T-helper 17 cell (primary cell): Measurements from ENCODE around the gene KBTBD2. TPM values are rescaled to one million over a fixed set of nuclear protein-coding genes. Genes with fewer than 3 reads are reported as not detected.
"Not testable (repeated sequence)": the region's sequence is repeated elsewhere in the genome, so short reads cannot be mapped to it uniquely, and the experiment has no call there.

ENCODE experiments used
- ATAC-seq: fragments of 150-1000 bp; cut with Tn5 transposase; 2 replicates; pipeline ENCODE4 v1.10.0; 2021; ENCODE audit warnings: mild to moderate bottlenecking, moderate library complexity
- DNase-seq, 3 donors: peaks; one replicate each; pipeline versions ENCODE4 v3.0.0 to v3.0.0-alpha.2; 2020 to 2021
- H3K9me3 ChIP-seq: one replicate; pipeline ENCODE4 v1.7.0; 2013; ENCODE audit warnings: low read length, mild to moderate bottlenecking; ENCODE audit not compliant: control insufficient read depth, poor library complexity, severe bottlenecking
- H3K27ac Mint-ChIP-seq: one replicate; pipeline ENCODE4 v1.8.0; 2022; ENCODE audit warnings: mild to moderate bottlenecking, moderate library complexity, mixed read lengths
- H3K27me3 Mint-ChIP-seq: one replicate; pipeline ENCODE4 v1.8.0; 2022; ENCODE audit warnings: mixed read lengths
- H3K36me3 Mint-ChIP-seq: one replicate; pipeline ENCODE4 v1.8.0; 2022; ENCODE audit warnings: low read depth, mixed read lengths
- H3K4me1 Mint-ChIP-seq: one replicate; pipeline ENCODE4 v1.8.0; 2022; ENCODE audit warnings: mild to moderate bottlenecking, mixed read lengths
- H3K4me3 Mint-ChIP-seq: one replicate; pipeline ENCODE4 v1.8.0; 2022; ENCODE audit warnings: mild to moderate bottlenecking, moderate library complexity, mixed read lengths
- total RNA-seq, 4 donors: library from RNA in 2 of 4; stranded (reverse) in 2 of 4; gene quantifications; one replicate each; pipeline ENCODE4 v1.2.3 and lab custom pipeline; 2022 to 2026

Gene KBTBD2
- total RNA-seq, 2 donors from 2014 or later: 118 to 129 TPM

DNA sequence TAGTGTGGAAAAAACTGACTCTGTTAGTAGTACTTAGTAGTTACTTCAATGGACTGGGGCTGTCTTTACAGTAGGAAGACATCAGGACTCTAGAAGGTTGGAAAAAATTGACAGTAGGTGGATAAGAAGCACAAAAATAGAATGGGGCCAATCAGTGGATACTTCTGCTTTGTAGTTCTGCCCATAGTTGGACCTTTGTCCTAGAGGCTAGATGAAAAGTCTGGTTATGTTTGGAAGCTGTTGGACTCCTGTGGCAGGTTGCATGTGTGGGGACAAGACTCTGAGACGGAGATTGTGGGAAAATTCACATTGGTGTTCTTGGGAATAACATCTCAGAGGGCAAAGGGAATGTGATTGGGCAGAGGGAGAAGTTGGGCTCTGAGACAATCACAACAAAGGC, 18.6 kb upstream of the KBTBD2 start:
- H3K9me3 ChIP-seq: no peaks in the 10 kb centered on the region
- Mint-ChIP-seq H3K27ac (no peak overlapping the region), H3K36me3 (no peaks in the 10 kb centered on the region), H3K4me3 (no peak overlapping the region), H3K4me1 (peaks cover 5% of the 10 kb centered on the region), H3K27me3 (no peaks in the 10 kb centered on the region)
- ATAC-seq (no peak), DNase-seq (no peak)

DNA sequence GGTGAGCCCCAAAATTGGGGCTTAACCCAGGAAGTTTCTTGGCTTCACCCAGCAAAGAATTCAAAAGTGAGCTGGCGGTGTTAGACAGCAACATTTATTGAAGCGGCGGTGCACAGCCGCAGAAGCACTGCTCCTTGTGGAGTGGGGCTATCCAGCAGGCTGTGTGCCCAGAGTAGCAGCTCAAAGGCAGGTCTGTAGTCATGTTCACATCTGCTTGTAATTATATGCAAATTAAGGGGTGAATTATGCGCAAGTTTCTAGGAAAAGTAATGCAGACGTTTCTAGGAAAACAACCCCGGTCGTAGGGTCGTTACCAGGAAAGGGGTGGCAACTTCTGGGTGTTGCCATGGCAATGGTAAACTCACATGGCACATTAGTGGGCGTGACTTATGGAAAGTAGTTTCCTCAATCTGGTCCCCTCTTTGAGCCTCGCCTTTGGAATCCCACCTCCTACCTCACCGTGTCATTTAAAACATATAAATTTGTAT, 13.7 kb upstream of the KBTBD2 start:
- Mint-ChIP-seq H3K4me1 (peaks cover 8% of the 10 kb centered on the region), H3K27me3 (no peaks in the 10 kb centered on the region), H3K36me3 (no peaks in the 10 kb centered on the region), H3K27ac (peak overlapping the region; percentile 90), H3K4me3 (peak overlapping the region; percentile 83)
- ATAC-seq (peak; percentile 90), DNase-seq (peak; percentile 47 to 74 (median 50))
- H3K9me3 ChIP-seq: no peaks in the 10 kb centered on the region

DNA sequence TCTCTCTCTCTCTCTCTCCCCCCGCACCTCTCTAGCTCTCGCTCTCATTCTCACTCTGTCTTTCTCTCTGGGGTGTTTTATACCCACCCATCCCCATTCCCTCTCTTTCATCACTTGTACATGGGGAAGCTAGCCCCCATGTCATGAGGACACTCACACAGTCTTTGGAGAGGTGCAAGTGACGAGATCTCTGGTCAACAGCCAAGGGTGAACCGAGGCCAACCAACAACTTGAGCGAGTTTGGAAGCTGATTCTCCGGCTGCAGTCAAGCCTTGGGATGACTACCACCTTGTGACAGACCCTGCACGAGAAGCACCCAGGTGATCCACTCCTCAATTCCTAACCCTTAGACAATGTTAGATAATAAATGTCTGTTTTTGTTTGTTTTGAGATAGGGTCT, 10.1 kb upstream of the KBTBD2 start:
- Mint-ChIP-seq H3K4me1 (peaks cover 8% of the 10 kb centered on the region), H3K36me3 (no peaks in the 10 kb centered on the region), H3K27ac (peak overlapping the region; percentile 54), H3K27me3 (no peaks in the 10 kb centered on the region), H3K4me3 (no peak overlapping the region)
- DNase-seq: no peak
- ATAC-seq: no peak
- H3K9me3 ChIP-seq: no peaks in the 10 kb centered on the region

DNA sequence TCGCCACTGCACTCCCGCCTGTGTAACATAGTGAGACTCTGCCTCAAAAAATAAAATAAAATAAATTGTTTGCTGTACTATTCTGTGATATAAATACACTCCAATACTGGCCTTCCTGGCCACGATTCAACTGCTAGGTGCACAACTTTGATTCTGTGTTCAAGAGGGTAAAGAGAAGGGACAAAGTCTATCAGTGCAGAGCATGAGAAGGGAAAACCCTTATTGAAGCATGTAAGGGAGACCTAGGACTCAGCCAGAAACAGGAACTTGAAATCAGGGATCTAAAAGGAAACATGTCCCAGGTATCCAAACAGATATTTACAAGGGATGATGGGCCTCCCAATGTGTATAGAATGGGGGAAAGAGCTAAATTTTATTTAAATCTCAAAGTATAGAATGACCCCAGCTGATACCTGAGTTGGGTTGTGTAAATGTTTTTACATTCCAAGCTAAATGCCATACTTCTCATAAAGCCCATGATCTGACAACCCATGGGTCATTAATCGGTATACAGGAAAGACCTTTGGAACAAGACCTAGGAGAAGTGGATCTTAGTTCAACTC, 9.0 kb upstream of the KBTBD2 start:
- Mint-ChIP-seq H3K4me1 (peaks cover 8% of the 10 kb centered on the region), H3K36me3 (no peaks in the 10 kb centered on the region), H3K27ac (no peak overlapping the region), H3K27me3 (no peaks in the 10 kb centered on the region), H3K4me3 (no peak overlapping the region)
- DNase-seq (no peak), ATAC-seq (no peak)
- no peaks in the 10 kb centered on the region for H3K9me3 ChIP-seq

DNA sequence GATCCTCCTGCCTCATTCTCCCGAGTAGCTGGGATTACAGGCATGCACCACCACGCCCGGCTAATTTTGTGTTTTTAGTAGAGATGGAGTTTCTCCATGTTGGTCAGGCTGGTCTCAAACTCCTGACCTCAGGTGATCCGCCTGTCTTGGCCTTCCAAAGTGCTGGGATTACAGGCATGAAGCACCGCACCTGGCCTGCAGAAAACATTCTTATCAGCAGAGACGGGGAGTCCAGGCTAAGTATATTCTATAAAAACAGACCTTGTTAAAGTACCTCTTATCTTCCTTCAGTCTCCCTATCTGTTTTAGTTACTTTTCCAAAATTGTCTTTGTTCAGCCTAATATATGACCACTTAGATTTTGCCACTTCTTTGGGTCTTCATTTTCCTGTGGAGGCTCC, 5.8 kb upstream of the KBTBD2 start:
- not testable (repeated sequence) for DNase-seq

DNA sequence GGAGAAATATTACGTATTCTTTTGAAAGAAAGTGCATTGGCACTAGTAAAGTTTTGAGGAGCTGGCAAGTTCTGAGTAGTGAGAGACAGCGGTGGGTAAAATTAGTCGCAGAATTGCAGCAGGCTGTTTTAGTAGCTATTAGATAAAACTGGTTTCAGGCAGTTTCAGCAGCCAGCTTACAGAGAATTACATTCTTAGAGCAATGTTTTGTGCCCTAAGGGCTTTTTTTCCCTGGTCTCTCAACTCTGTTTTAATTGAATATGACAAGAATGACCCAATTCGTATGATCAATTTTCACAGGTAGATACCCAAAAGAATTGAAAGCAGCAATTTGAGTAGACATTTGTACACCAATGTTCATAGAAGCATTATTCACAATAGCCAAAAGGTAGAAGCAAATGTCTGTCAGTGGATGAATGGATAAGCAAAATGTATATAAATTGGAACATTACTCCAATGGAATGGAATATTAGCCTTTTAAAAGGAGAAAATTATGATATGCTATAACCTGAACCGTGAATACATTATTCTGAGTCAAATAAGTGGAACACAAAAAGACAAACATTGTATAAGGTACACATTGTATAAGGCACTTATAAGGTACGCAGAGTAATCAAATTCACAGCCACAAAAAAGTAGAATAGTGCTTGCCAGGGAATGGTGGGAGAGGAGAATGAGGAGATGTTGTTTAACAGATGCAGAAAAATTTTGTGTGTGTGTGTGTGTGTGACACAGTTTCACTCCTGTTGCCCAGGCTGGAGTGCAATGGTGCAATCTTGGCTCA, 5.2 kb upstream of the KBTBD2 start:
- H3K27ac Mint-ChIP-seq: no peak overlapping the region
- DNase-seq (no peak), ATAC-seq (no peak)
- H3K4me1 Mint-ChIP-seq: peaks cover 22% of the 10 kb centered on the region
- no peaks in the 10 kb centered on the region for H3K9me3 ChIP-seq
- no peaks in the 10 kb centered on the region for H3K36me3 Mint-ChIP-seq
- H3K27me3 Mint-ChIP-seq: no peaks in the 10 kb centered on the region
- no peak overlapping the region for H3K4me3 Mint-ChIP-seq

More for the DNA sequence above, 5.8 kb upstream of the KBTBD2 start:
- not testable (repeated sequence) for H3K4me3 Mint-ChIP-seq, H3K27me3 Mint-ChIP-seq, H3K36me3 Mint-ChIP-seq, H3K9me3 ChIP-seq, ATAC-seq, H3K27ac Mint-ChIP-seq
- peaks cover 19% of the 10 kb centered on the region for H3K4me1 Mint-ChIP-seq

DNA sequence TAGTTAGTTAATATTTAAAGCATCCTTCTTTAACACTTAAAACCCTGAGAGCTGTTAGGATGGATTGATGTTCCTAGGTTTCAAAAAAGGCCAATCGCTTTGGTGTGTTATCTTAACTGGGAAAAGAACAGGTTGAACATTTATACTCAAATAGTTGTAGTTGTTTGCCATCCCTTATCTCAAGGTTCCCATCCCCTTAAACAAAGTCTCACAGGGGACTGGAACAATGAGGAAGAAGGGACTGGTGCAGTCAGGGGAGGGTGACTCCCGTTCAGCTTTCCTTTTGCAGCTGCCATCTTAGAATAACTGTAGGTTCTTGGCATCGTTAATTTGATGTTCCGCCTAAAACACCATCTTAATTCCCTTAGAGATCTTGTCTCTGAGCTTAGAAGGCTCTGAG, 2.6 kb upstream of the KBTBD2 start:
- no peak overlapping the region for H3K4me3 Mint-ChIP-seq
- no peaks in the 10 kb centered on the region for H3K9me3 ChIP-seq
- H3K27ac Mint-ChIP-seq: peak overlapping the region; percentile 99
- no peaks in the 10 kb centered on the region for H3K27me3 Mint-ChIP-seq
- H3K36me3 Mint-ChIP-seq: no peaks in the 10 kb centered on the region
- ATAC-seq: no peak
- DNase-seq: no peak
- H3K4me1 Mint-ChIP-seq: peaks cover 33% of the 10 kb centered on the region

DNA sequence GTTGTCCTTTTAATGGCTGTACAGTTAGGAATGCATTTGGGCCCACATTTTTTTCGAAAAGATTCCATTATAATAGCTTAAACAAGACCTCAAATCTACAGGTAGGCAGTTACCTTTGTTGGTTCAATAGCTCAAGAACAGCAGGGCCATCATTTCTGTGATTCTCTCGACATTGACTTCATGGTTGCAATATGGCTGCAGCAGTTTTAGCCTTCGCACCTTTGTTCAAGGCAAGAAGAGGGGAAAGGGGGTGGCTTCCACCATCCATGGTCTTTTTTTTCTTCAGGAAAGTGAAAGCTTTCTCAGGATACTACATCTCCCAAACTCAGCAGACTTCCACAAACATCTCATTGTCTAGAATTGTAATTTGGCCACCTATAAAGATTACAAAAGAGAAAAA, 2.2 kb upstream of the KBTBD2 start:
- Mint-ChIP-seq H3K27me3 (no peaks in the 10 kb centered on the region), H3K4me1 (peaks cover 35% of the 10 kb centered on the region), H3K36me3 (no peaks in the 10 kb centered on the region), H3K4me3 (peak overlapping the region; percentile 93), H3K27ac (peak overlapping the region; percentile 99)
- H3K9me3 ChIP-seq: no peaks in the 10 kb centered on the region
- no peak for ATAC-seq
- DNase-seq: no peak

DNA sequence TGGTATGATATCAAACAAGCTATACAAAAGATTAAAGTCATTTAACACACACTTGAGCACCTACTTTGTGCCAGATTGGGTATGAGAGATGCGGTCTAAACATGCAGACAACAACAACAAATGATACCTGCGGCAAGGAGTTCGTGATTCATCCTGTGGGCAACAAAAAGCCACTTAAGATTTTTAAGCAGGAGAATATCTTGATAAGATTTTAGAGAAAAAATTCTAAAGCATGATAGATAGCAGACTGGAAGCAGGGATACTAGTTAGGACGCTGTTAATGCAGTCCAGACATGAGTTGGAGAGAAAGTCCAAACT, 1.6 kb upstream of the KBTBD2 start:
- H3K9me3 ChIP-seq: no peaks in the 10 kb centered on the region
- H3K27me3 Mint-ChIP-seq: no peaks in the 10 kb centered on the region
- peak overlapping the region; percentile 99 for H3K27ac Mint-ChIP-seq
- DNase-seq: no peak
- H3K4me3 Mint-ChIP-seq: peak overlapping the region; percentile 93
- H3K36me3 Mint-ChIP-seq: no peaks in the 10 kb centered on the region
- H3K4me1 Mint-ChIP-seq: peaks cover 40% of the 10 kb centered on the region
- ATAC-seq: no peak

DNA sequence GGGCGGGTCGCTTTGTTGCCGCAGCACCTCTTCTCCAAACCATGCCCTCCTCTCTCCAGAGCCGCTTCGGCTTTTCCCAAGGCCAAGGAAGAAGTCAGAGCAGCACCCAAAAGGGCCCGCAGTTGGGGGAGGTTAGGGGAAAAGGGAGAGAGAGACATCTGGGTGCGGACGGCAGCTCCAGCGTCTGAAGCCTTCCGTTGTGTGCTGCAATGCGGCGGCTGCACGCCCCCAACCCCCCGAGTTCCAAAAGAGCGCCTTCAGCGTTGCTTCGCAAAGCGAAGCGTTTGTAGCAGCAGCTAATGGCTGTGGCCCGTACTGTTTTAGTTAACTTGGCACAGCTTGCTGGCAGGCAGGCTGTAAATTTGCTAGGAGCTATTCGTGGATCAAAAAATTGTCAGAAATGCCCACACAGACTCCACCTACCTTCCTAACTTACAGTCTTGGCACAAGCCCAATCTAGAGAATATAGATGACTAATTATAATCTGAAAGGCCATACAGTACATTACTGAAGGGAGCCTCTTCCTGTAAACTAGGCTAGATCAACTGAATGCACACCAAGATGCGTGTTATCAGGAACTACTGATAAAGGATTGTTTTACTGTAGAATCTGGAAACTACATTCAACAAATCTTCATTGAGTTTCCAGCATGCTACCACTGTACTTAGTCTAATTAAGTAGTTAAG, 1.1 kb upstream of the KBTBD2 start:
- Mint-ChIP-seq H3K36me3 (no peaks in the 10 kb centered on the region), H3K4me3 (peak overlapping the region; percentile 93), H3K27ac (peak overlapping the region; percentile 99), H3K4me1 (peaks cover 41% of the 10 kb centered on the region), H3K27me3 (no peaks in the 10 kb centered on the region)
- DNase-seq (peak; percentile 19 to 33 (median 19)), ATAC-seq (peak; percentile 2)
- no peaks in the 10 kb centered on the region for H3K9me3 ChIP-seq

DNA sequence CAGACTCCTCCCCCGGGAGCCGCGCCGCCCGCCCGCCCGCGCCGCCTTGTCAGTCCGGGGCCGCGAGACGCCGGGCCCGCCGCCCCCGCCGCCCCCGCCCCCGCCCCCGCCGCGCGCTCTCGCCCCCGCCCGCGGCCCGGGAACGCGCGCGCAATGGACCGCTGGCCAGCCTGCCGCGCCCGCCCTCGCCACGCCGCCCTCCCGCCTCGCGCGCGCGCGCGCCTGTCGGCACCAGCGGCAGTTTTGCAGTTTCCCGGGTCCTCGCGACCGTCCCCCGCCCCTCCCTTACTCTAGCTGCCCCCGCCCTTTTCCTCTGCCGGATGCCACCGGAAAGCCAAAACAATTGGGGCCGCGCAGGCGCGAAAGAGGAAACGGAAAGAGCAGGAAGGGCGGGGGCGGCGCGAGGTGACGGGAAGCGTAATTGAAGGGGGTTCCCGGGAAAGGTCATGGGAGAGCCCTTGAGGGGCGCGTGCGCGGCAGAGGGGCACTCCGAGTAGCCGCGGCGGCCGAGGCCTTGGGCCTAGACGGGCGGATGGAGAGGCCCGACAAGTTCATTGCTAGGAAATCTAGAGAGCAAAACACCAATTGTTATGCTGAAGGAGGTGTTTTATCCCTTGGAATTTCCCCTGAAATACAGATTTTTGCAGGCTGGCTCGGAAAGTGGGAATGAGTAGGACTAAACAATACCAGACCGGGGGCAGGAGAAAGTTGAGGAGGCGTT, 400 bp upstream of the KBTBD2 start:
- Mint-ChIP-seq H3K27ac (peak overlapping the region; percentile 99), H3K4me1 (peaks cover 44% of the 10 kb centered on the region), H3K4me3 (peak overlapping the region; percentile 93), H3K27me3 (no peaks in the 10 kb centered on the region), H3K36me3 (no peaks in the 10 kb centered on the region)
- peak; percentile 74 for ATAC-seq
- DNase-seq: peak; percentile 96 to 99 (median 97)
- H3K9me3 ChIP-seq: no peaks in the 10 kb centered on the region

DNA sequence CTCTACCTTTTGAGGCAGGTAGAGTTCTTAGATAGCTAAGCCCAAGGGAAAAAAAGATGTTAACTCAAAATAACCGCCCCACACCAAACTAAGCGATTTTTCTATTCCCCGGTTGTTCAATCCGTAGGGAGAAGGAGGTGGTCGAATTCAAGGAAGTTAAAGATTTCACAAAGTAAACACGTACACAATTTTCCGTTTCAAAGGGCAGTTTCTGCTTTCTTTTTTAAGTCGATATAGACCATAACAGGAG, 842 bp downstream of the KBTBD2 start:
- H3K4me3 Mint-ChIP-seq: peak overlapping the region; percentile 96
- H3K27ac Mint-ChIP-seq: peak overlapping the region; percentile 99
- no peaks in the 10 kb centered on the region for H3K9me3 ChIP-seq
- H3K27me3 Mint-ChIP-seq: no peaks in the 10 kb centered on the region
- DNase-seq: no peak
- H3K36me3 Mint-ChIP-seq: no peaks in the 10 kb centered on the region
- H3K4me1 Mint-ChIP-seq: peaks cover 46% of the 10 kb centered on the region
- ATAC-seq: no peak
